GM10266 (cell line): Measurements from ENCODE around the gene TTC7B.

Source experiments
- DNase-seq: peaks from one replicate; pipeline ENCODE4 v3.0.0; 2012; ENCODE audit errors: extremely low spot score
- TF ChIP-seq, protein P1 (sequence below): IDR thresholded peaks from 2 replicates; pipeline ENCODE4 v1.5.1; 2012; ENCODE audit warnings: mild to moderate bottlenecking, low read depth; ENCODE audit not compliant: control insufficient read depth, insufficient read depth; ENCODE audit errors: missing control alignments

The TTC7B gene

GRCh38 chr14:90508036-90508435 is 308.2 kb downstream of the TTC7B start:
- TF ChIP-seq, protein P1, sequence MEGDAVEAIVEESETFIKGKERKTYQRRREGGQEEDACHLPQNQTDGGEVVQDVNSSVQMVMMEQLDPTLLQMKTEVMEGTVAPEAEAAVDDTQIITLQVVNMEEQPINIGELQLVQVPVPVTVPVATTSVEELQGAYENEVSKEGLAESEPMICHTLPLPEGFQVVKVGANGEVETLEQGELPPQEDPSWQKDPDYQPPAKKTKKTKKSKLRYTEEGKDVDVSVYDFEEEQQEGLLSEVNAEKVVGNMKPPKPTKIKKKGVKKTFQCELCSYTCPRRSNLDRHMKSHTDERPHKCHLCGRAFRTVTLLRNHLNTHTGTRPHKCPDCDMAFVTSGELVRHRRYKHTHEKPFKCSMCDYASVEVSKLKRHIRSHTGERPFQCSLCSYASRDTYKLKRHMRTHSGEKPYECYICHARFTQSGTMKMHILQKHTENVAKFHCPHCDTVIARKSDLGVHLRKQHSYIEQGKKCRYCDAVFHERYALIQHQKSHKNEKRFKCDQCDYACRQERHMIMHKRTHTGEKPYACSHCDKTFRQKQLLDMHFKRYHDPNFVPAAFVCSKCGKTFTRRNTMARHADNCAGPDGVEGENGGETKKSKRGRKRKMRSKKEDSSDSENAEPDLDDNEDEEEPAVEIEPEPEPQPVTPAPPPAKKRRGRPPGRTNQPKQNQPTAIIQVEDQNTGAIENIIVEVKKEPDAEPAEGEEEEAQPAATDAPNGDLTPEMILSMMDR, result no peak
- no peak for DNase-seq

- TF ChIP-seq, protein P1, result no peak
- no peak for DNase-seq
Measured at GRCh38 chr14:90507428-90507827, 308.8 kb downstream of the TTC7B start.

GRCh38 chr14:90506748-90507147 is 309.5 kb downstream of the TTC7B start:
- DNase-seq, result no peak
- TF ChIP-seq, protein P1, result no peak

DNA sequence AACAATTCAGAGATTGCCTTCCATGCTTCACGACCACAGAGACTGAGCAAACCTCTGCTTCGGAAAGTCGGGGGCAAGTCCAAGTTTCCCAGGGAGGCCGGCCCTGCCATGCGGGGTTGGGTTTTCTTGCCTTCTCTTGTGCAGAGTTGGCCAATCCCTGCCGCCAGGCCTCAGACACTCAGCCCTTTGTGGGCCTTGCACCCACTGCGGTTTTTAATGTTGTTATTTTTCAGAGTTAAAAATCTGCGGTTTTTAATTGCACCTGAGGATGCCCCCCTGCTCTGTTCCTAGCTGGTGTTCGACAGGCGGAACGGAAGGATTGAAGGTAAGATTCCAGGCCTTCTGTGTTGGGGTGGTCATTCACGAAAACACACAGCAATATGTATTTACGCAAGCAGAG is 310.7 kb downstream of the TTC7B start:
- TF ChIP-seq, protein P1, result no peak
- DNase-seq, result no peak

GRCh38 chr14:90504643-90505042 is 311.6 kb downstream of the TTC7B start:
- TF ChIP-seq, protein P1, result no peak
- no peak for DNase-seq

GRCh38 chr14:90503582-90503981 is 312.6 kb downstream of the TTC7B start:
- no peak for DNase-seq
- TF ChIP-seq, protein P1, result no peak

GRCh38 chr14:90502760-90503159 is 313.5 kb downstream of the TTC7B start:
- TF ChIP-seq, protein P1, result no peak
- no peak for DNase-seq
